Neural cell (in vitro differentiated cells): ENCODE data around the gene BCO1.

Experiments
- EP300 ChIP-seq: fragments of 450-650 bp; conservative IDR thresholded peaks from 2 replicates; pipeline ENCODE4 v1.6.1; 2014; ENCODE audit warnings: antibody characterized with exemption, mild to moderate bottlenecking, moderate library complexity; ENCODE audit not compliant: poor library complexity, severe bottlenecking
- EZH2 ChIP-seq: fragments of 200-600, 300-800 bp; shearing (Covaris generic), sonication (generic); IDR thresholded peaks from 2 replicates; pipeline ENCODE4 v1.6.1; 2014; ENCODE audit warnings: antibody characterized with exemption, low read length, borderline replicate concordance, mild to moderate bottlenecking; ENCODE audit not compliant: insufficient read depth, poor library complexity, severe bottlenecking
- MXI1 ChIP-seq: fragments of 450-650 bp; conservative IDR thresholded peaks from 2 replicates; pipeline ENCODE4 v1.6.1; 2014; ENCODE audit warnings: antibody characterized with exemption, mild to moderate bottlenecking; ENCODE audit not compliant: poor library complexity, severe bottlenecking
- POLR2AphosphoS5 ChIP-seq: IDR thresholded peaks from 2 replicates; pipeline ENCODE4 v1.6.1; 2012
- RAD21 ChIP-seq: fragments of 450-650 bp; conservative IDR thresholded peaks from 2 replicates; pipeline ENCODE4 v1.6.1; 2014; ENCODE audit warnings: antibody characterized with exemption, mild to moderate bottlenecking, moderate library complexity
- SMC3 ChIP-seq: fragments of 450-650 bp; conservative IDR thresholded peaks from 2 replicates; pipeline ENCODE4 v1.6.1; 2014; ENCODE audit warnings: antibody characterized with exemption, mild to moderate bottlenecking, moderate library complexity; ENCODE audit not compliant: poor library complexity
- TAF1 ChIP-seq: IDR thresholded peaks from 2 replicates; pipeline ENCODE4 v1.6.1; 2012; ENCODE audit warnings: low read depth
- TF ChIP-seq, protein P1 (sequence below): fragments of 450-650 bp; IDR thresholded peaks from 2 replicates; pipeline ENCODE4 v1.5.1; 2014; ENCODE audit warnings: antibody characterized with exemption, mild to moderate bottlenecking, moderate library complexity; ENCODE audit not compliant: poor library complexity, severe bottlenecking
- TF ChIP-seq, protein P2 (sequence below): IDR thresholded peaks from 2 replicates; pipeline ENCODE4 v1.6.1; 2012; ENCODE audit warnings: borderline replicate concordance

DNA sequence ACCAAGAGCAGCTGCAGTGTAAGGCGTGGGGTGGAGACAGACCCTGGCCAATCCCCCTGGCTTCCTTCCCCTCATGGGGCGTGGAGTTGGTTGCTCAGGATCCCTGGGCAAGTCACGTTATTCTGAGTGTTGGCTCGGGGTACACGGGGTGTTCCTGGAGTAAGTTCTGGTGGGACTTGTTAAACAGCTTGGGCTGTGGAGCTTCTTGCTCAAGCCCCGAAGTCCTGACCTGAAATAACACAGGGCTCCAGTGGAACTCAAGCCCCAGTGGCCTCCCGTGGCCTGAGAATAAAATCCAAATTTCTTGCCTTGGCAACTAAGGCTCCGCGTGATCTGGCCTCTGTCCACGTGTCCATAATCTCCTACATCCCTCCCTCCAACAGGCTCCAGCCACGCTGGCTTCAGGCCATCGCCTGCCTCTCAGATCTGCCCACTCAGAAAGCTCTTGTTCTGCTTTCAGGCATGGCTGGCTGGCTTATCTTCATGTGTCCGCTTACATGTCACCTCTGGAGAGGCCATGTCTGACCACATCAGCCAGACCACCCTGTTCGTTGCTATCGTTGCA lies 49.3 kb upstream of the BCO1 start:
- TF ChIP-seq, protein P1, sequence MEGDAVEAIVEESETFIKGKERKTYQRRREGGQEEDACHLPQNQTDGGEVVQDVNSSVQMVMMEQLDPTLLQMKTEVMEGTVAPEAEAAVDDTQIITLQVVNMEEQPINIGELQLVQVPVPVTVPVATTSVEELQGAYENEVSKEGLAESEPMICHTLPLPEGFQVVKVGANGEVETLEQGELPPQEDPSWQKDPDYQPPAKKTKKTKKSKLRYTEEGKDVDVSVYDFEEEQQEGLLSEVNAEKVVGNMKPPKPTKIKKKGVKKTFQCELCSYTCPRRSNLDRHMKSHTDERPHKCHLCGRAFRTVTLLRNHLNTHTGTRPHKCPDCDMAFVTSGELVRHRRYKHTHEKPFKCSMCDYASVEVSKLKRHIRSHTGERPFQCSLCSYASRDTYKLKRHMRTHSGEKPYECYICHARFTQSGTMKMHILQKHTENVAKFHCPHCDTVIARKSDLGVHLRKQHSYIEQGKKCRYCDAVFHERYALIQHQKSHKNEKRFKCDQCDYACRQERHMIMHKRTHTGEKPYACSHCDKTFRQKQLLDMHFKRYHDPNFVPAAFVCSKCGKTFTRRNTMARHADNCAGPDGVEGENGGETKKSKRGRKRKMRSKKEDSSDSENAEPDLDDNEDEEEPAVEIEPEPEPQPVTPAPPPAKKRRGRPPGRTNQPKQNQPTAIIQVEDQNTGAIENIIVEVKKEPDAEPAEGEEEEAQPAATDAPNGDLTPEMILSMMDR = no peak
- TF ChIP-seq SMC3 = no peak
- TF ChIP-seq POLR2AphosphoS5 = no peak
- no peak for TF ChIP-seq EZH2
- TF ChIP-seq EP300 = no peak
- no peak for TF ChIP-seq TAF1
- TF ChIP-seq RAD21 = no peak
- TF ChIP-seq, protein P2, sequence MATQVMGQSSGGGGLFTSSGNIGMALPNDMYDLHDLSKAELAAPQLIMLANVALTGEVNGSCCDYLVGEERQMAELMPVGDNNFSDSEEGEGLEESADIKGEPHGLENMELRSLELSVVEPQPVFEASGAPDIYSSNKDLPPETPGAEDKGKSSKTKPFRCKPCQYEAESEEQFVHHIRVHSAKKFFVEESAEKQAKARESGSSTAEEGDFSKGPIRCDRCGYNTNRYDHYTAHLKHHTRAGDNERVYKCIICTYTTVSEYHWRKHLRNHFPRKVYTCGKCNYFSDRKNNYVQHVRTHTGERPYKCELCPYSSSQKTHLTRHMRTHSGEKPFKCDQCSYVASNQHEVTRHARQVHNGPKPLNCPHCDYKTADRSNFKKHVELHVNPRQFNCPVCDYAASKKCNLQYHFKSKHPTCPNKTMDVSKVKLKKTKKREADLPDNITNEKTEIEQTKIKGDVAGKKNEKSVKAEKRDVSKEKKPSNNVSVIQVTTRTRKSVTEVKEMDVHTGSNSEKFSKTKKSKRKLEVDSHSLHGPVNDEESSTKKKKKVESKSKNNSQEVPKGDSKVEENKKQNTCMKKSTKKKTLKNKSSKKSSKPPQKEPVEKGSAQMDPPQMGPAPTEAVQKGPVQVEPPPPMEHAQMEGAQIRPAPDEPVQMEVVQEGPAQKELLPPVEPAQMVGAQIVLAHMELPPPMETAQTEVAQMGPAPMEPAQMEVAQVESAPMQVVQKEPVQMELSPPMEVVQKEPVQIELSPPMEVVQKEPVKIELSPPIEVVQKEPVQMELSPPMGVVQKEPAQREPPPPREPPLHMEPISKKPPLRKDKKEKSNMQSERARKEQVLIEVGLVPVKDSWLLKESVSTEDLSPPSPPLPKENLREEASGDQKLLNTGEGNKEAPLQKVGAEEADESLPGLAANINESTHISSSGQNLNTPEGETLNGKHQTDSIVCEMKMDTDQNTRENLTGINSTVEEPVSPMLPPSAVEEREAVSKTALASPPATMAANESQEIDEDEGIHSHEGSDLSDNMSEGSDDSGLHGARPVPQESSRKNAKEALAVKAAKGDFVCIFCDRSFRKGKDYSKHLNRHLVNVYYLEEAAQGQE = no peak
- no peak for TF ChIP-seq MXI1
